HG03378 (cell line): ENCODE data around the gene GRIK1.
A peak's percentile ranks its signal among the peaks of the same experiment; 100 is the strongest.

ENCODE experiments used
- ATAC-seq: cut with Tn5 transposase; IDR thresholded peaks from one replicate; pipeline ENCODE4 v1.9.1; 2021; ENCODE audit warnings: mild to moderate bottlenecking, moderate library complexity; ENCODE audit not compliant: unreplicated experiment

Gene GRIK1

DNA sequence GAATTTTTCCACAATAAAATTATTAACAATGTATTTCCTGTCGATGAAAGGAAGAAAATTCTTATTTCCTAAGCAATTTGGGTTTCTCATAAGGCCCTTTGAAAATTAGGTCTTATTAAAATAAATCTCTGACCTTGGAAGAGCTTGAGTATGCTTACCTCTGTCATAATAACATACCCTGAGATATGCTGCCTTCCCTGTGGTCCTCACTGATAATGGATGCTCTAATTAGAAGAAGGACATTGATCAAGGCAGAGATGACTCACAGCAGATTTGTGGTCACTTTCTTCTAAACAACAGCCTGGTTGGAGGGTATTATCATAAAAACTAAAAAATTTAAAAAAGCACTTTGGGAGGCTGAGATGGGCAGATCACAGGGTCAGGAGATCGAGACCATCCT lies 217.8 kb downstream of the GRIK1 start:
- no peak for ATAC-seq

DNA sequence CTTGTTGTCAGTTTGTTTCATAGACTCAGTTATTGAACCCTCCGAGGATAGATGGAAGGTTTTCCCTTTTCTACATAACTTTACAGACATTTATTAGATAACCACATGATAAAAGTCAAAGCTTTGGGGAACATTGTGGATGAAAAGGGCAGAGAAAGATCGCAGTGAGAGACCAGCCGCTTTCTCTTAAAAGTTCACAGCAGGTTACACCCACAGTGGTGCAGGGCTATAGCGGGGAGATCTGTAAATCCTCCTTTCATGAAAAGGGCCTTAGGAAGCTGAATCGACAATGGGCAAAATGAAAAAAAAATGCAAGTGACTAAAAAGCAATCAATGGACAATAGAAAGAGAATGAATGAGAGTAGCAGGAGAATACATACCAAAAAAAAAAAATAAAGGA lies 218.6 kb downstream of the GRIK1 start:
- ATAC-seq = no peak

DNA sequence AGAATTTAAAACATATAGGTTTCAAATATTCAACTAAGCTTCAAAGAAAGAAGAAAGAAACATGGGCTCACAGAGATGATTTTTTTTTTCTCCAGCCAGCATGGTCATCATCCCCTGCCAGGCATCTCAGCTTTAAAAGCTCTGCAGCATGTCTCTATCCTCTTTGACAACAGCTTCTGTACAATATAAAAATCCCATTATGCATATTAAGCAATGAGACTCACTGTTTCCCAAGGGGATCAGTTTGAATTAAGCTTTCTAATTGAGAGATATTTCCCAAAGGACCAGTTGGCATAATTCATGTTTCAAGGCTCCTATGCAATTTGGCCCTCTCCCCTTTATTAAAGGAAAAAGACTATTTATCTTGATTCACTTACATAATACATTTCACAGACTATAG lies 220.3 kb downstream of the GRIK1 start:
- ATAC-seq = no peak

DNA sequence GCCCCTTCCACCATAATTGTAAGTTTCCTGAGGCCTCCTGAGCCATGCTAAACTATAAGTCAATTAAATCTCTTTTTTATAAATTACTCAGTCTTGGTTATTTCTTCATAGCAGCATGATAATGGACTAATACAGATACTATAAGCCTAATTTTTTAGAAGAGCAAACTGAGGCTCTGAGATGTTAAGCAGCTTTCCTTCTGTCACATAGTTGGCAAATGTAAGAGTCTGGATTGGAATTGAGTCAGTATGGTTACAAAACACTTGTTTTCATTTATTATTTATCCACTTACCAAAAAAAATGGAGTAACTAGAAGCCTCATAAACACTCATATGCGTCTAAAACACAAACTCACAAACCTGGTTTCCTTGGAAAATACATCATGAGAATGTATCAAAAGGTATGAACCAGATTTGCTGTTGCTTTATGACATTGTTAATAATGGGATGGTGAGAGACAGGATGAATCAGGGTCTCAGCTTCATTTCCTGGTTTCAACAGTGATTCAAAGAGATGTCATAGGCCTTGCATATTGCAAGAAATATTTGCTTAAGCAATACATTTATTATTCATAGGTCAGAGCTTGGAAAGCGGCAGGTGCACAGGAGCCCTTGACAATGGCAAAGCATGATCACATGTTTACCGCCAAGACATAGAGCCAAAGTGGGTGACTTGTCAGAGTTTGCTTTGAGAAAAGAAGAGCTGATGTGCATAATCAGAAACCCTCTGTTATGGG lies 221.5 kb downstream of the GRIK1 start:
- ATAC-seq = no peak

DNA sequence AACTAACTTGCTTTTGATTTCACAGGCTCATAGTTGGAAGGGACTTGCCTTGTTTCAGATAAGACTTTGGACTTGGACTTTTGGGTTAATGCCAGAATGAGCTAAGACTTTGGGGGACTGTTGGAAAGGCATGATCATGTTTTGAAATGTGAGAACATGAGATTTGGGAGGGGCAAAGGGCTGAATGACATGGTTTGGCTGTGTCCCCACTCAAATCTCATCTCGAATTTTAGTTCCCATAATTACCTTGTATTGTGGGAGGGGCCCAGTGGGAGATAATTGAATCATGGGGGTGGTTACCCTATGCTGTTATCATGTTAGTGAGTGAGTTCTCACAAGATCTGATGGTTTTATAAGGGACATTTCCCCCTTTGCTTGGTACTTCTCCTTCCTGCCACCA lies 222.1 kb downstream of the GRIK1 start:
- no peak for ATAC-seq

DNA sequence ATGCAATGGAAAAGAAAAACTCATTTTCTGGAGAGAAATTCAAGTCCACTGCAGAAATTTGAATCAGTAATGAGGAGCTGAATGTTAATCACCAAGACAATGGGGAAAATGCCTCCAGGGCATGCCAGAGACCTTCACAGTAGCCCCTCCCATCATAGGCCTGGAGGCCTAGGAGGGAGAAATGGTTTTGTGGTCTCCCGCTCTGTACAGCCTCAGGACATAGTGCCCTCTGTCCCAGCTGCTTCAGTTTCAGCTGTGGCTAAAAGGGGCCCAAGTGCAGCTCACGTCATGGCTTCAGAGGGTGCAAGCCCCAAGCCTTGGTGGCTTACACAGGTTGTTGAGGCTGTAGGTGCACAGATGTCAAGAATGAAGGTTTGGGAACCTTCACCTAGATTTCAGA lies 223.0 kb downstream of the GRIK1 start:
- no peak for ATAC-seq

DNA sequence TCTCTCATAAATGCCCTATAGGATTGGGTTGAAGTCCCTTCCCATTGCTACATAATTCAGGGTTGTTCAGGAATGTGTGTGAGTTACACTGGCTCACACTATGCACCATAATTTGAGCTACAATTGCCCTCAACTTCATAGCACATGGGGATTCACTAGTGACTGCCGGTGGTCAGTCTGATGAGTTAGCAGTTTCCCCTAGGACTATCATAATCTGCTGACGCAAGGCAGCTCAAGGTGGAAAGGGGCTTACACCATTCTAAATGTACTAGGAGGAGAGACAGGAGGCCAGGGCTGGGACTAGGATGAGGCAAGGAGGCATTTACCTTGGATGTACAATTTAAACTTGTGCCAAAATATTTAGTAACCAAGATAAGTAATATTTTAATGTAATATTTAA lies 224.7 kb downstream of the GRIK1 start:
- no peak for ATAC-seq

DNA sequence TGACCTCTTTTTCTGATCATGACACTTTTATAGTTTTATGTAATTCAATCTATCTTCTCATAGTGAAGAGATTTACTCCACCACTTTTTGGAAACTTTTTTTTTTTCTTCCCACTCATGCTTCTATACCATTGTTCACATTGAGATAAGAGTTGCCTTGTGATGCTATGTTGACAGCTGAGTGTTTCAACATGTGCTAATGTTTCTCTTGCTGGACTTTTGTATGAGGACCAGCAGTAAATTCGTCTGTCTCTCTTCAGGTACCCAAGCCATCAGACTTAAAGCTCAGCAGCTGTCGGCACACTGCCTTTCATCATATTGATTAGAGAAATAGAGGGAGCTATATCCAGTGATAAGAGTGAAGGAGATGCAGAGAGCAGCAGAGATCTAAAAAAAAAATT lies 227.0 kb downstream of the GRIK1 start:
- no peak for ATAC-seq

DNA sequence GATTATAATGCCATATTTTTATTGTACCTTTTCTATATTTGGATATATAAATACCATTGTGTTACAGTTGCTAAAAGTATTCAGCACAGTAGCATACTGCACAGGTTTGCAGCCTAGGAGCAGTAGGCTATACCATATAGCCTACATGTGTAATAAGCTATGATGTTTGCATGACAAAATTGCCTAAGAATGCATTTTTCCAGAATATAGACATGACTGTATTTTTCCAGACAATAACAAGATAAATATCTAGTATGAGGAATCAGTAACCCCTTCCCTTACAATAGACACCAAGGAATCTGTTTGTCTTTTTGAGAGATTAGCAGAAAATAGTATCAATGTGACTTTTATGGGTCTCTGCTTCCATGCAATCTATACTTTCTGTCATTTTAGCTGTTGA lies 228.6 kb downstream of the GRIK1 start:
- ATAC-seq = no peak

DNA sequence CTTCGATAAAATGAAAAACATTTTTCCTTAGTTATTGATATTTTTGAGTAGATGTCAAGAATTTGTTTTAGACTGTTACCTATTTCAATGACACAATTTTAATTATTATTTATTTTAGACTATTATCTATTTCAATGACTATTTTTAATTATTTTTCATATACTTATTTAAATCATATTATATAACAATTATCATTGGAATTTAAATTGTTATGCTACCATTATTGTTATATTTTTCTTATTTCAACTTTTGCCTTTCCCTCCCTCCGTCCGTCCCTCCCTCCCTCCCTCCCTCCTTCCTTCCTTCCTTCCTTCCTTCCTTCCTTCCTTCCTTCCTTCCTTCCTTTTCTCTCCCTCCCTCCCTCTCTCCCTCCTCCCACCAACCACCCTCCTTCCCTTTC lies 229.3 kb downstream of the GRIK1 start:
- ATAC-seq = no peak

DNA sequence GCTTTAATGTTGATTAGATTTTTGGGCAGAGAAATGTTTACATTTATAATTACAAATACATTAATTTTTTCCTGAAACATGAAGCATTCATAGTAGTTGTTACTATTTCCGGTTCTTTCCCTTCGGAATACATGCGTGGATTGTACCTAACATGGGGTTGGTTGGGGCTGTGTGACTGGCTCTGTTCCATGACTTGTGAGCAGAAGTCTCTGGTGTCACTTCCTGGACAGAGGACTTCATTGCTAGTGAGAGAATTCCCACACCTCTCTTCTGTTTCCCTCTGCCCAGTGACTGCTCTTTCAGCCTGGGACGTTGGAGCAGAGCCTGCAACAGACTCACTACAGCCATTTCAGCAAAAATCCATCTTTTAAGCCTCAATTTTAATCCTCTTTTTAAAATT lies 231.4 kb downstream of the GRIK1 start:
- no peak for ATAC-seq

DNA sequence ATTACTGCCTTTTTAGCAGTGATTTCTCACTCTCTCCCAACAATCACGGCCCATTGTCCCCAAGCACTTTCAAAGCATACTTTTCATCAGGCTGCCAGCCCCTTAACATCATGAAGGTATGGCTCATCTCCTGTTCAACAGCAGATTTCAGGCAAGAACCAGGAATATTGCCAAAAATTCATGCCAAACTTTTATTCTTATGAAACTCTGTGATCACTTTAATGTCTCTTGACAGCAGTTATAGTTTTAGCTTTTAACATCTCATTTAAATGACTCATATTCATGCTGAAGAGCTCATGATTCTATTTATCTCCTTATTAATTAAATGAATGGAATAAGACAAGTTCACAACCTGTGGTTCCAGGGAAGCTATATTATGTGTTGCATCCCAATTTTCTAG lies 235.1 kb downstream of the GRIK1 start:
- ATAC-seq = no peak

DNA sequence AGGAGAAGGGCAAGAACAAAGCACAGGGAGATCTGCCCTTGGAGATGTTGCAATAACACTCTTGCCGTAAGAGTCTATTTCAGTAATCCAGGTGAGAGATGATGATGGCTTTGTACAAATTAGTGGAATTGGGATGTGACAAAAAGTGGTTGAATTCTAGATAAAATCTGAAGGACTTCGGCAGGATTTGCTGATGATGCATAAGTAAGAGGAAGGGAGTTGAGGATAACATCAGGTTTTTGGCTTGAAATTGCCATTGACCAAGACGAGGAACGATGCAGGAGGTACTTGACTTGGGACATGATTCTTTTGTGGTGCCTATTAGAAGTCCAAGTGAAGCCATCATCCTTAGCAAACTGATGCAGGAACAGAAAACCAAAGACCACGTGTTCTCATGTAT lies 238.1 kb downstream of the GRIK1 start:
- ATAC-seq = no peak

DNA sequence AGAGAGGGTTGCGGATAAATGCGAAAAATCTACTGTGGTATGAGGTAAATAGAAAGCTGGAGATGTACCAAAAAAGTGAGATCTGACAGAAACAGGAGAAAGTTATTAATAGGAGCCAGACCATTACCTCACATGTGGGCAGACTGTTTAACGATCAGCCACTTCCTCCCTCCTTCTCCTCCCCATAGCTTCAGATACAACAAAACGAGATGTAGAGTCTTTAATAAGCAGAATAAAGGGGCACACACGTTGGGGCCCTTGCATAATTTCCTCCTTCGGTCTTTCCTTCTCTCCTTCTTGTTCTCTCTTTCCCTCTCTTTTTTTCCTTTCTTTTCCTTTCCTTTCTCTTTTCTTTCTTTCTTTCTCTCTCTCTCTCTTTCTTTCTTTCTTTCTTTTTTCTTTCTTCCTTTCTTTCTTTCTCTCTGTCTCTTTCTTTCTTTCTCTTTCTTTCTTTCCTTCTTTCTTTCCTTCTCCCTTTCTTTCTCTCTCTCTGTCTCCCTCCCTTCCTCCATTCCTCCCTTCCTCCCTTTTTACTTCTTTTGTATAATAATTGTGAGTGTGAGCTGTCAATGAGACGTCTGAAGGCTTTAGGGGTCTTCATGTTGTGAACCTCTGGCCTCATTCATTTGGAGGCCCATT lies 242.1 kb downstream of the GRIK1 start:
- peak; percentile 86 for ATAC-seq

DNA sequence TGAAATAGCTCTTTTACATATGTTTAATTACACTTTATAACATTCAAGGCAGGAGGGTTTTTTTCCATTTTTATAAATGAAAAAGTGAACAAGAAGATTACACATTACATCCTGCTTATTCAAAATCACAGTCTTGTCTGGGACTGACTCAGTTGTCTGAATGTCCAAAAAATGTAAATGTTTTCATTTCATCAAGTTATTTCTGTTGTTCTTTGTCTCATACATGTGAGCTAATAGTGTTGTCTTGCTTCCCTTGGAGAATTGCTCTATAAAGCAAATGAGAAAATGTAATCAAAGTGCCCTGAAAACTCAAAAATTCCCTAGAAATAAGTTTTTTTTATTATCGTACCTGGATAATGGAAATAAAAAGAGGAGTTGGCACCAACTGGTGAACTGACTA lies 242.9 kb downstream of the GRIK1 start:
- no peak for ATAC-seq

DNA sequence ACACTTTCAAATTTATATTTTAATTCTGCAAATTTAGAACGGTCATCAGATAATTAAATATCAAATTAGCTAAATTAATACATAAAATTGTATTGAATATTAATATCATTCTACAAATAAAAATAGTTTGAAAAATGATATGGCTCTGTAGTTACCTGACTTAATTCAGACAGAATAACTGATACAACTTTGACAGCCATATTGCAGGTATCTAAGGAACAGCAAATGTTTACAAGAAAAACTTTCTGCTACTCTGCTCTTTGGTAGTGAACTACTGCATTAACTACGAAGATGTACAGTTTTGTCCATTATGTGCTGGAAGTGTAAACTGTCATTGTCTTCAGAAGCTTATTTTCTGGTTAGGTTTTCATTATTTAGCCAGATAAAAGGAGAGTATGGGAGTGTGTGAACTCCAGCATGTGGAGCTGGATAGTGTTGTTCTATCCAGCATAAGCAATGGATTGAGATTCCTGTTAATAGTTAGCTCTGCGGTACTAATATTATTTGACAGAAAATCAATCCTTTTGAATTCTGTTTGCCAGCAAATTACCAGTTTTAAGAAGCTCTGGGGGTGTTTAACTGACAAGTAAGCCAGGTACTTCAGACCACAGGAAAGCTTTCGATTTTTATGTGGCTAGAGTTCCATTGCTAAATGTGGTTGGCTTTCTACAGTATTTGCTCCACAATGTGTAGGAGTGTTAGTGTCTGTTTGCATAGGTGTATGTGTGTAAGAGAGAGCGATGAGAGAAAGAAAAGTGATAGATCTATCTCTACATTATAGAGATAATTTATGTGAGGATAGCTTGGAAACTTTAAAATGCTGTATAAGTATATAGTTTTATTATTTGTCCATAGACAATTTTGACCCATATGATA lies 247.9 kb downstream of the GRIK1 start:
- no peak for ATAC-seq

DNA sequence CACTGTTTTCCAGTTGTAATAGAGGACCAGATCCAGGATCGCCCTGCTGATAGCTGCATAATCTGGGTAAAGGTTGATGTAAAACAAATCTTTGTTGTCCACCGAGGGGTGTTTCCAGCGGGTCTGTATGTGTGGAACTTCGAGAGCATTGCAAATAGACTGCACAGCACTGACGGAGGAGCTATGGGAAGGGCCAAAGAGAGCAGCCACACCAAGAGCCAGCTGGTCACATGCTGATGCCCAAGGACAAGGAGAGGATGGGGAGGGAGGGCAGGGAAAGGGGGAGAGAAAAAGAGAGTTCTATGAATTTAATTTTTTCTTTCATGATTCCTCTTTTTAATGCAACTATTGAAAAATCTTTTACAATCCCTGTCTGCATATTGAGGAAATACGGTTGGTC lies 250.0 kb downstream of the GRIK1 start:
- ATAC-seq = no peak

DNA sequence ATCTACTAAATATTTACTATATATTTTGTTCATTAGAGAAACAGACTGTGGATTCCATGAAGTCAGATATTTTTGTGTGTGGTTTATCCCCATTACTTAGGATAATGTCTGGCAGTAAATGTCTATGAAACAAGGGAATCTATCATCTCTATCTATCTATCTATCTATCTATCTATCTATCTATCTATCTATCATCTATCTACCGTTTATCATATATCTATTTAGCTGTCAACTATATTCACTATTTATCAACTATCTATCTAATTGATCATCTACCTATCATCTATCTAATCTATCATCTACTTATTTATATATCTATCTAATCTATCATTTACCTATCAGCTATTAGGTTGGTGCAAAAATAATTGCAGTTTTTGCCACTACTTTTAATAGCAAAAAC lies 255.7 kb downstream of the GRIK1 start:
- ATAC-seq = no peak

DNA sequence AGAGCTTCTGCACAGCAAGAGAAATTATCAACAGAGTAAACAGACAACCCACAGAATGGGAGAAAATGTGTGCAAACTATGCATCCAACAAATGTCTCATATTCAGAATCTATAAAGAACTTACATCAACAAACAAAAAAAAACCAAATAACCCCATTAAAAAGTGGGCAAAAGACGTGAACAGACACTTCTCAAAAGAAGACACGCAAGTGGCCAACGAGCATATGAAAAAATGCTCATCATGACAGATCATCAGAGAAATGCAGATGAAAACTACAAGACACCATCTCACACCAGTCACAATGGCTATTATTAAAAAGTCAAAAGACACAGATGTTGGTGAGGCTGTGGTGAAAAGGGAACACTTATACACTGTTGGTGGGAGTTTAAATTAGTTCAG lies 257.0 kb downstream of the GRIK1 start:
- no peak for ATAC-seq

DNA sequence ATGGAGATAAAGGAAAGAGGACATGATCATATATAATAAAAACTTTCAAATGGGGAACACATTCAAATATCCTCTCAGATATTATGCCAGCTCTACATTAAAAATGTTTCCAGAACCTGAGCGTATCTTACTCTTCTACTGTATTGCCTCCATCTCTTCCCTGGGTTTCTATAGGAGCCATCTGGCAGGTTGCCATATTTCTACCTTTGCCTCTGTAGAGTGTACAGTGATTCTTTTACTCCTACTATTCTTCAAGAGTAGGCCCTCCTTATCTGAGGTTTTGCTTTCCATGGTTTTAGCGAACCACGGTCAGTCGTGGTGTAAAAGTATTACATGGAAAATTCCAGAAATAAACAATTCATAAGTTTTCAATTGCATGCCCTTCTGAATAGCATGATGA lies 259.5 kb downstream of the GRIK1 start:
- ATAC-seq = no peak

DNA sequence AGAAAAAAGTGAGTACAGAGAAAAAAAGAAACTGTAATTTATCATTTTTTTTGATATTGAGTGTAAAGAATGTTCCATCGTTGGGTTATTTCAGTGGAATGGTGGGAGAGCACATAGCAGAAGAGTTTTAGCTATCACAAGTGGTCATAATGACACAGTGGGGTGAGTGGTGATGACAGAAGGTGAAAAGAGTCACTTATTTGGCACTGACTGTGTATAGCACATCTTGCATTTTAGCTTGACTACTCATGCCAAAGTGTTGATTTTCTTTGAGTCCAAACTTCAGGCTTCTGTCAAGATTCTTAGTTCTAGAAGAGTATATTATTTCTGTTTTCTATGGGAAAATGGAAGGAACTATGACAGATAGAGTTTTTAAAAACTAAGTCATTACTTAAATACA lies 261.2 kb downstream of the GRIK1 start:
- no peak for ATAC-seq

DNA sequence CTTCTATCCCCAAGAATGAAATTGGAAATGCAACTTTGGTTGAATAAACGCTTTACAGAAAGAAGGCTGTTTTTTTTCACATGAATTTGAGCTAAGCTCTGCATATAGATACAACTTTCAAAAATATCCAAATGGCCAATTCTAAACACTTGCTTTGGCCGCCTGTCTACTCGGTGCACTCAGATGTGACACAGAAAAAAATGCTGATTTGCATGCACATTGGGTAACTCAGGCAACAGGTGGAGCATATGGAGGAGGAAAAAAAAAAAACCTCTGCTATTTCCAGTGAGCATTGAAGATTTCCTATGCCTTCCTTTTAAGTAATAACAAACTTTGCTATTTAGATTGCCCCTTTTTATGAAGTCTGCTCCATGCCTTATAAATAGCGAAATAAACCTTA lies 262.5 kb downstream of the GRIK1 start:
- ATAC-seq = no peak
